C4-2B (cell line): ENCODE measurements around the gene NAT8.
"Not testable (repeated sequence)": the region's sequence is repeated elsewhere in the genome, so short reads cannot be mapped to it uniquely, and the experiment has no call there.

Source experiments
- H3K27ac ChIP-seq: fragments of 450-650 bp; 2 replicates; pipeline ENCODE4 v1.5.1; 2017
- ZFX ChIP-seq: fragments of 450-650 bp; IDR thresholded peaks from 2 replicates; pipeline ENCODE4 v1.6.1; 2017
- TF ChIP-seq, protein P1 (sequence below): fragments of 450-650 bp; conservative IDR thresholded peaks from 2 replicates; pipeline ENCODE4 v1.5.1; 2017; ENCODE audit warnings: mild to moderate bottlenecking

NAT8 gene

DNA sequence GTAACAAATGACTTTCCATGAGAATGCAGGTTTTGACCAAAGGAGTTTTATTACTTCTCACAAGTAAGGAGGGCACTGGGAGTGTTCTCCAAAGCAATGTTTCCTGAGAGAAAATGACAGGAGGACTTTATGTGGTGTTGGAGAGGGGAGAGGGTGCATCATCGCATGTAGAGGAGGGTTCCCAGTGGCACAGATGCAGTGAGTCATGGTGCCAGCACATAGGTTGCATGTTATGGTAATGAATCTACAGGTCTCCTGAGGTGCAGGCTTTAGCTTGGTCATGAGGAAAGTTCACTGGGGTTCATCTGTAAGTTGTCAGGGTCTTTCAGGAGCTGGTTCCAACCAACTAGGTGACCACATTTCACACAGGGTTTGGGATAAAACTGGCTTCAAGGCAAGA lies 30.4 kb downstream of the NAT8 start:
- TF ChIP-seq, protein P1, sequence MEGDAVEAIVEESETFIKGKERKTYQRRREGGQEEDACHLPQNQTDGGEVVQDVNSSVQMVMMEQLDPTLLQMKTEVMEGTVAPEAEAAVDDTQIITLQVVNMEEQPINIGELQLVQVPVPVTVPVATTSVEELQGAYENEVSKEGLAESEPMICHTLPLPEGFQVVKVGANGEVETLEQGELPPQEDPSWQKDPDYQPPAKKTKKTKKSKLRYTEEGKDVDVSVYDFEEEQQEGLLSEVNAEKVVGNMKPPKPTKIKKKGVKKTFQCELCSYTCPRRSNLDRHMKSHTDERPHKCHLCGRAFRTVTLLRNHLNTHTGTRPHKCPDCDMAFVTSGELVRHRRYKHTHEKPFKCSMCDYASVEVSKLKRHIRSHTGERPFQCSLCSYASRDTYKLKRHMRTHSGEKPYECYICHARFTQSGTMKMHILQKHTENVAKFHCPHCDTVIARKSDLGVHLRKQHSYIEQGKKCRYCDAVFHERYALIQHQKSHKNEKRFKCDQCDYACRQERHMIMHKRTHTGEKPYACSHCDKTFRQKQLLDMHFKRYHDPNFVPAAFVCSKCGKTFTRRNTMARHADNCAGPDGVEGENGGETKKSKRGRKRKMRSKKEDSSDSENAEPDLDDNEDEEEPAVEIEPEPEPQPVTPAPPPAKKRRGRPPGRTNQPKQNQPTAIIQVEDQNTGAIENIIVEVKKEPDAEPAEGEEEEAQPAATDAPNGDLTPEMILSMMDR, result no peak
- TF ChIP-seq ZFX, result no peak
- no peak overlapping the region for H3K27ac ChIP-seq

DNA sequence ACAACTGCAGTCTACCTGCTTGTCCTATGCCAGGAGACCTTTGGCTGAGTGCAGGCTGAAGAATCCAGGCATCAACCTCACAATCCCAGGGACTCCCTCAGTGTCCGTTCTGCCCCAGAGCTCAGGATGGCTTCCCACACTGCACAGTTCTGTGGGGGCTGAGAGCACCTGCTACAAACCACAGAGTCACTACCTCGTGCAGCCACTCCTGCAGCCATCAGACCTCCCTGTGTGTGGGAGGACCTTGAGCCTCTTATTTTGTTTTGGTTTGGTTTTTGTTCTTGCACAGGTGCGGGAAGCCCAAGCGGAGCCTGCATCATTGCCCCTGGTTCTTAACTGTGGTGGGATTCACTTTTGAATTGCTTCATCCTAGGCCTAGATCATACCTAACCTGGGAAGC lies 31.0 kb downstream of the NAT8 start:
- H3K27ac ChIP-seq, result no peak overlapping the region
- TF ChIP-seq, protein P1, result no peak
- no peak for TF ChIP-seq ZFX

DNA sequence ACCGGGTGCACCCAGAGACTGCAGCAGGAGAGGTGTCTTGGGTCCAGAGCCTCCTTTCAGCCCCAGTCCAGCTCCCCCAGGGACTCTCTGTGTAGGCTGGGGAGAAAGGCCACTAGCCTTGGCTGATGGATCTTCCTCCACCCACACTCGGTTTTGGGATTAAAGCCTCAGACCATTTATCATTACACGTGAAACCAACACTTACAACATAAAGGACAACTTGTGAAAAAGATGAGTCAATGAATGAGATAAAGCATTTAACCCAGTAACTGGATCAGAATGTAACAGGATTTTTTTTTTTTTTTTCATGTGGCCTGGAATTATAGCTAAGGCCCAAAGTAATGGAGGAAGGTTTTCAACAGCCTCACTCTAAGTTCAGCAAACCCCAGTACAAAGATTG lies 32.1 kb downstream of the NAT8 start:
- TF ChIP-seq, protein P1, result no peak
- no peak for TF ChIP-seq ZFX

DNA sequence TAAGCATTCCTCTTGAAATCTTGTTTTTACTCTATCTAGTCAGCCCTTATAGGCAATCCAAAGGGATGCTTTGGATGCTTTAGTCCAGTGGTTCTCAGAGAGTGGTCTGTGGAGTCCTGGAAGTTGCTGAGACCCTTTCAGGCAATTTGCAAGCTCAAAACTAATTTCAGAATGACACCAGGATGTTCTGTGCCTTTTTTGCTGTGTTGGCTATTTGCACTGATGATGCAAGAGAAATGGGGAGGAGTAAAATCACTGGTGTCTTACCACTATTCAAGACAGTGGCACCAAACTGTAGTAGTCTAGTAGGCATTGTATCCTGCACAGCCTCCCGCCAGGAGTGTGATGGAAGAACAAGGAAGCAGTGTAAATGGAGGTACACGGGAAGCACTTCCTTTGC lies 37.6 kb downstream of the NAT8 start:
- H3K27ac ChIP-seq, result not testable (repeated sequence)

More for the DNA sequence above, 32.1 kb downstream of the NAT8 start:
- no peak overlapping the region for H3K27ac ChIP-seq

DNA sequence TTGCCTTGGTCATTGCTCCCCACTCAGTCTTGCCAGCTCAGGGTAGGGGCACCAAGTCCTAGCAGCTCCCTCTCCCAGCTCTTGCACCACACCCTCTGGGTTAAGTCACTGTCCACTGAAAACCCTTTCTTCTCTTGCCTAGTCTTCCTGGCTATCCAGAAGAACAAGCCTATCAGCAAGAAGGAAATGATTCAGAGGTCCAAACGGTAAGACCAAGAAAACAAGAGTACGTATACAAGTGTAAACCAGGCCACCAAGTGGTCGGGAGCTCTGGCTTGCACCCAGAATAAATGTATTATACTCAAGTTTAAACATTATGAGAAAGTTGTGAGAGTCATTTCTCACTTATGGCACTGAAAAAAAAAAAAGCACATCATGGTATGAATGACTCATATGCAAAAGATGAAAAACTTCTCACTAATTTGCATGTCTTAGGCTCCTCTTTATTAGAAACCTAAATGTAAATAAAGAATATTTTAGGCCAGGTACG lies 39.1 kb downstream of the NAT8 start:
- not testable (repeated sequence) for H3K27ac ChIP-seq

DNA sequence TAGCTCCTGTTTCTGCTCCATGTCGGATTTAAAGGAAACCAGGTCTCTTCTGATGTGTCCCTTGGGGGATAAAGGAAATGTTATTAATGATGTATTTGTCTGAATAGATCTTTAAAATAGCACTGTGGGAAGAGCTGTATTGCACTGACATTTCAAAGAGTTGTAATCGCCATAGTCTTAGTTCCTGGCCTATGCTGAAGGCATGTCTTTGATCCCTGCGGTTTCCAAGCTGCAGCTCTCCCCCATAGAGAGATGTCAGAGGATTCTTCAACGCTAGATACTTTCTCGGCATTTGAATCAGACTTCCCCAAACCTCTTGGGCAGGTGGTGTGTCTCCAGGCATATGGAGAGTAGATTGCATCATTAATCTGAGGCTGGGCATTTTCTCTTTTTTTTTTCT lies 40.4 kb downstream of the NAT8 start:
- TF ChIP-seq, protein P1, result no peak
- TF ChIP-seq ZFX, result no peak
- no peak overlapping the region for H3K27ac ChIP-seq

DNA sequence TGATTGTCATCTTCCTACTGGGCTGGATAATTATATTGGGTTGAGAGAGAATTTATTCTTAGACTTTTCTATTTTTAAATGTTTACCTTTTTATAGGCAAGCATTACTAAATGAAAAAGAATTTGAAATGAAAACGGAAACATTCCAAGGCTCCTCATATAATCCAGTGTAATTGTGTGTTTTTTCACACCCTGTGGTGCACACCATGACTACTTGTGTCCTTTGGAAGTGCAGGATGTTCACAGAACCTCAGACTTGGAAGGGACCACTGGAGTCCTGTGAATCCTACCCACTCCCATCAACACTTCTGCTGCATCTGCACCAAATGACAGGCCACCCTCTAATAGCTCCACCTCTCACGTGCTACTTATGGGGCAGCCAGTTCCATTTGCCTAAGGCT lies 48.0 kb downstream of the NAT8 start:
- H3K27ac ChIP-seq, result no peak overlapping the region
- TF ChIP-seq, protein P1, result no peak
- no peak for TF ChIP-seq ZFX

DNA sequence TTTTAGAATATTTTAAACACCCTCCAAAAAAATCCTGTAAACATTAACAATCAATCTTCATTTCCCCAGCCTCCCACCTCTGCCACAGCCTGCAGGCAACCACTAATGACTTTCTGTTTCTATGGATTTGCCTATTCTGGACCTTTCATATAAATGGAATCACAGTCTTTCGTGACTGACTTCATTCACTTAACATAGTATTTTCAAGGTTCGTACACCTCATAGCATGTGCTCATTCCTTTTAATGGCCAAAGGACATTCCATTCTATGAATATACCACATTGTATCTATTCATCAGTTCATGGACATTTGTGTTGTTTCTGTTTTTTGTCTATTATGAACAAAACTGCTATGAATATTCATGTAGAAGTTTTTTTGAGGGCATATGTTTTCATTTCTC lies 48.5 kb downstream of the NAT8 start:
- TF ChIP-seq, protein P1, result no peak
- no peak for TF ChIP-seq ZFX
- no peak overlapping the region for H3K27ac ChIP-seq
